ENCODE results near the gene ABLIM1. TPM values are rescaled to one million over a fixed set of nuclear protein-coding genes. Genes with fewer than 3 reads are reported as not detected.

Gene ABLIM1
- total and polyA plus RNA-seq, 10 donors = 11.0 to 59.4 (median 38.7) TPM

DNA sequence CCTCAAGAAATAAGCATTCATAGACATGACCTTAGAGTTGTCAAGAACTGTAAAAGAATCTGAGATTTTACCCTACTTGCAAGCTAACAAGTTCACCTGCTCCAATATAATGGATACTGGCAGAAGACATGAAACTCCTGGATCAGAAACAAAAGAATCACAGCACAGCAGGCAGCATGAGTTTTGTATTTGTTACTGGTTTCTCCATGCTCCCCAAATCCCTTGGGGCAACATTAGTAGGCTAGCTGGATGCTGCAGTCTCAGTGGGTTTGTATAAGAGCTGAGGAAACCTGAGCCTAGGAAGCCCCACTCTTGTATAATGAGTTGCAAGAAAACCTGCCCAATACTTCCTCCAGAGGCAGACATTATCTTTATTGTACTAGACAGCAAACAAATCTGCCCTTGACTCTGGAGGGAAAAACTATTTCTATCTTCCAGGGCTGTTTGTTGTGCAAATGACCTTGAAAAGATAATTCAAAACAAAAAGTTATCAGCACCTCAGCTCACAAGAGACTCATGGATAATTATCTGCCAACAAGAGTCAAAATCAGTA is 64.8 kb downstream of the ABLIM1 start:
- DNase-seq = no peak
- Histone ChIP-seq H3K27ac (no peak overlapping the region), H3K4me3 (no peak overlapping the region), H3K9me3 (peaks cover 0 to 7% (median 2%) of the 10 kb centered on the region in 8 donors), H3K36me3 (no peaks in the 10 kb centered on the region), H3K27me3 (replicated peaks in 1 of 7) (no peaks in the 10 kb centered on the region), H3K4me1 (no peaks in the 10 kb centered on the region)
- no peak for TF ChIP-seq POLR2AphosphoS5 (IDR thresholded peaks at IDR 0.05)
- TF ChIP-seq POLR2A (IDR thresholded peaks at IDR 0.05) = no peak
- TF ChIP-seq CTCF (IDR thresholded peaks at IDR 0.05 in 8 of 11, conservative IDR thresholded peaks at IDR 0.05 in 3 of 11) = no peak
- intact Hi-C loops (cut with DNase I; ENCODE audit: low total_unique reads) = no loop called here

DNA sequence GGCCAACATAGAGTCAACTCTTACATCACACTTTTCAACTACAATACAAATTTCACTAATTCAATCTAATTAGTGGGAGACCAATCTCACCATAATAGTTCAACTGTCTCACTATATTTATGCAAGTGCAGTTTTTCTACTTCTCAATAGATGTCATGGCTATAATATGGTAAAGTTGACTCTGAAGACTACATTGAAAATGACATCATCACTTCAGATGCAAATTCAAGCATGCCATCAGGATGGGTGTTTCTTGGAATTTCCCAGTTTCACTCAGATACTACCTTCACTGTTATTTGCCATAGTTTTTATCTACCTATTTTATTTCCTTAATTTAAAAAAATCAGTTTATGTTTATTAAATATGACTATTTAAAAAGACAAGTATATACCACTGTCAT is 67.1 kb downstream of the ABLIM1 start:
- no peaks in the 10 kb centered on the region for H3K27me3 ChIP-seq (replicated peaks in 1 of 7)
- peaks cover 0 to 7% (median 2%) of the 10 kb centered on the region in 8 donors for H3K9me3 ChIP-seq
- H3K36me3 ChIP-seq = no peaks in the 10 kb centered on the region
- TF ChIP-seq POLR2A (IDR thresholded peaks at IDR 0.05) (no peak), CTCF (IDR thresholded peaks at IDR 0.05 in 8 of 11, conservative IDR thresholded peaks at IDR 0.05 in 3 of 11) (no peak), POLR2AphosphoS5 (IDR thresholded peaks at IDR 0.05) (no peak)
- no peaks in the 10 kb centered on the region for H3K4me1 ChIP-seq
- DNase-seq = no peak
- no peak overlapping the region for H3K27ac ChIP-seq
- intact Hi-C loops (cut with DNase I; ENCODE audit: low total_unique reads) = no loop called here
- H3K4me3 ChIP-seq = no peak overlapping the region

- 77 to 92% (median 87%) methylated on average over 2 of the region's 2 CpGs for WGBS, 5 donors
- TF ChIP-seq CTCF (IDR thresholded peaks at IDR 0.05 in 8 of 11, conservative IDR thresholded peaks at IDR 0.05 in 3 of 11) = no peak
- TF ChIP-seq POLR2AphosphoS5 (IDR thresholded peaks at IDR 0.05) = no peak
- TF ChIP-seq POLR2A (IDR thresholded peaks at IDR 0.05) = no peak
- no peak overlapping the region for H3K27ac ChIP-seq
Observed at GRCh38 chr10:114584419-114584818, 73.7 kb downstream of the ABLIM1 start.

GRCh38 chr10:114581071-114581470 is 77.0 kb downstream of the ABLIM1 start:
- no peak for DNase-seq
- 79 to 91% (median 85%) methylated on average over 1 of the region's 1 CpG for WGBS, 5 donors
- Histone ChIP-seq H3K27ac (no peak overlapping the region), H3K36me3 (no peaks in the 10 kb centered on the region), H3K4me1 (no peaks in the 10 kb centered on the region), H3K9me3 (no peaks in the 10 kb centered on the region), H3K27me3 (replicated peaks in 1 of 7) (no peaks in the 10 kb centered on the region), H3K4me3 (no peak overlapping the region)
- intact Hi-C loops (cut with DNase I; ENCODE audit: low total_unique reads) = no loop called here
- no peak for TF ChIP-seq CTCF (IDR thresholded peaks at IDR 0.05 in 8 of 11, conservative IDR thresholded peaks at IDR 0.05 in 3 of 11)
- TF ChIP-seq POLR2A (IDR thresholded peaks at IDR 0.05) = no peak
- TF ChIP-seq POLR2AphosphoS5 (IDR thresholded peaks at IDR 0.05) = no peak

More at GRCh38 chr10:114584419-114584818, 73.7 kb downstream of the ABLIM1 start:
- Histone ChIP-seq H3K9me3 (no peaks in the 10 kb centered on the region), H3K4me3 (no peak overlapping the region), H3K36me3 (no peaks in the 10 kb centered on the region), H3K27me3 (replicated peaks in 1 of 7) (no peaks in the 10 kb centered on the region), H3K4me1 (no peaks in the 10 kb centered on the region)
- intact Hi-C loops (cut with DNase I; ENCODE audit: low total_unique reads) = no loop called here
- no peak for DNase-seq
